GM21723 (cell line): ENCODE data around the gene HS3ST4.

Source experiments
- ATAC-seq: cut with Tn5 transposase; IDR thresholded peaks from one replicate; pipeline ENCODE4 v1.9.1; 2021; ENCODE audit warnings: mild to moderate bottlenecking, moderate library complexity; ENCODE audit not compliant: unreplicated experiment

HS3ST4 gene

GRCh38 chr16:26161461-26162180, 469.9 kb downstream of the HS3ST4 start:
- no peak for ATAC-seq

GRCh38 chr16:26169473-26169872, 477.7 kb downstream of the HS3ST4 start:
- no peak for ATAC-seq

GRCh38 chr16:26175944-26176343, 484.2 kb downstream of the HS3ST4 start:
- no peak for ATAC-seq

- ATAC-seq = no peak
Observed at GRCh38 chr16:26177438-26177837, 485.7 kb downstream of the HS3ST4 start.

- ATAC-seq = no peak
Observed at GRCh38 chr16:26178298-26178697, 486.5 kb downstream of the HS3ST4 start.

- ATAC-seq = no peak
Observed at GRCh38 chr16:26186091-26186615, 494.4 kb downstream of the HS3ST4 start.
